GM21723 (cell line): ENCODE data around the gene NASP.
"Not testable (repeated sequence)": the region's sequence is repeated elsewhere in the genome, so short reads cannot be mapped to it uniquely, and the experiment has no call there.

Experiments
- ATAC-seq: cut with Tn5 transposase; IDR thresholded peaks from one replicate; pipeline ENCODE4 v1.9.1; 2021; ENCODE audit warnings: mild to moderate bottlenecking, moderate library complexity; ENCODE audit not compliant: unreplicated experiment

The NASP gene

GRCh38 chr1:45569962-45570581 is 13.8 kb upstream of the NASP start:
- ATAC-seq = peak; percentile 61

- no peak for ATAC-seq
These were observed 13.2 kb upstream of the NASP start for GRCh38 chr1:45570631-45571030.

GRCh38 chr1:45573231-45573804 is 10.5 kb upstream of the NASP start:
- ATAC-seq = no peak

- ATAC-seq = no peak
These were observed 9.7 kb upstream of the NASP start for GRCh38 chr1:45574105-45574626.

GRCh38 chr1:45583264-45583665 is 576 bp upstream of the NASP start:
- ATAC-seq = peak; percentile 66

GRCh38 chr1:45584351-45585109 is 689 bp downstream of the NASP start:
- ATAC-seq = peak; percentile 40

- ATAC-seq = no peak
These were observed 1.2 kb downstream of the NASP start for GRCh38 chr1:45585110-45585426.

GRCh38 chr1:45585496-45586075 is 1.7 kb downstream of the NASP start:
- no peak for ATAC-seq

- no peak for ATAC-seq
These were observed 2.9 kb downstream of the NASP start for GRCh38 chr1:45586769-45587168.

GRCh38 chr1:45589861-45590260 is 6.0 kb downstream of the NASP start:
- ATAC-seq = no peak

- ATAC-seq = no peak
These were observed 10.6 kb downstream of the NASP start for GRCh38 chr1:45594412-45594811.

- ATAC-seq = not testable (repeated sequence)
These were observed 12.9 kb downstream of the NASP start for GRCh38 chr1:45596765-45597164.

GRCh38 chr1:45604239-45604638 is 20.4 kb downstream of the NASP start:
- no peak for ATAC-seq

GRCh38 chr1:45607404-45608074 is 23.7 kb downstream of the NASP start:
- ATAC-seq = no peak

GRCh38 chr1:45608175-45609156 is 24.6 kb downstream of the NASP start:
- ATAC-seq = no peak

GRCh38 chr1:45610589-45611226 is 26.9 kb downstream of the NASP start:
- no peak for ATAC-seq

- no peak for ATAC-seq
These were observed 29.2 kb downstream of the NASP start for GRCh38 chr1:45612941-45613579.

- ATAC-seq = no peak
These were observed 32.0 kb downstream of the NASP start for GRCh38 chr1:45615885-45616284.

- ATAC-seq = no peak
These were observed 33.8 kb downstream of the NASP start for GRCh38 chr1:45617618-45618017.
